Gastrocnemius medialis (tissue), 4 donors: ENCODE data around the gene ARHGAP25.

ENCODE experiments used
- CTCF ChIP-seq, 5 experiments: fragments of 450-650 bp in 3 of 5; fragments of 200-600 bp in 2 of 5; sonication (generic) in 2 of 5; IDR thresholded peaks in 4 of 5; conservative IDR thresholded peaks in 1 of 5; 1 replicate in 4 of 5; 2 replicates in 1 of 5; pipeline ENCODE4 v1.5.1; 2016 to 2019; ENCODE audit warnings: antibody characterized with exemption in 5 of 5, mild to moderate bottlenecking in 3 of 5, moderate library complexity in 3 of 5
- POLR2A ChIP-seq, 2 donors: fragments of 450-650 bp; IDR thresholded peaks; one replicate each; pipeline ENCODE4 v1.6.1; 2017; ENCODE audit warnings: antibody characterized with exemption in 2 of 2, mild to moderate bottlenecking in 2 of 2, moderate library complexity in 2 of 2

GRCh38 chr2:68730828-68731227, 3.8 kb upstream of the ARHGAP25 start:
- no peak for TF ChIP-seq POLR2A (IDR thresholded peaks at IDR 0.05)
- no peak for TF ChIP-seq CTCF (IDR thresholded peaks at IDR 0.05 in 4 of 5, conservative IDR thresholded peaks at IDR 0.05 in 1 of 5)
